ENCODE results near the gene CPZ.

GRCh38 chr4:8666581-8666980 is 74.0 kb downstream of the CPZ start:
- TF ChIP-seq EZH2 (IDR thresholded peaks at IDR 0.05; ENCODE audit: insufficient read depth, poor library complexity, severe bottlenecking) (no peak), EZH2phosphoT487 (IDR thresholded peaks at IDR 0.05; ENCODE audit: insufficient read depth, low read depth) (no peak)
